GM06990 (cell line): ENCODE data around the gene ATAT1.

Experiments used
- DNase-seq: peaks from one replicate; pipeline ENCODE4 v3.0.0-alpha.2; 2011; ENCODE audit not compliant: insufficient read length; ENCODE audit errors: extremely low read depth
- H3K27me3 ChIP-seq: replicated peaks from 2 replicates; pipeline ENCODE4 v1.6.0; 2011; ENCODE audit warnings: low read length; ENCODE audit not compliant: control insufficient read depth, insufficient read depth
- H3K36me3 ChIP-seq: 2 replicates; pipeline ENCODE4 v1.5.1; 2011; ENCODE audit warnings: low read length; ENCODE audit not compliant: control insufficient read depth, insufficient read depth
- H3K4me3 ChIP-seq: replicated peaks from 2 replicates; pipeline ENCODE4 v1.5.1; 2011; ENCODE audit warnings: low read depth, mild to moderate bottlenecking, control low read depth, low read length
- TF ChIP-seq, protein P1 (sequence below): IDR thresholded peaks from 2 replicates; pipeline ENCODE4 v1.5.1; 2011; ENCODE audit warnings: low read length, control low read depth, mild to moderate bottlenecking, inconsistent platforms; ENCODE audit not compliant: insufficient read depth, poor library complexity, severe bottlenecking

ATAT1 gene

DNA sequence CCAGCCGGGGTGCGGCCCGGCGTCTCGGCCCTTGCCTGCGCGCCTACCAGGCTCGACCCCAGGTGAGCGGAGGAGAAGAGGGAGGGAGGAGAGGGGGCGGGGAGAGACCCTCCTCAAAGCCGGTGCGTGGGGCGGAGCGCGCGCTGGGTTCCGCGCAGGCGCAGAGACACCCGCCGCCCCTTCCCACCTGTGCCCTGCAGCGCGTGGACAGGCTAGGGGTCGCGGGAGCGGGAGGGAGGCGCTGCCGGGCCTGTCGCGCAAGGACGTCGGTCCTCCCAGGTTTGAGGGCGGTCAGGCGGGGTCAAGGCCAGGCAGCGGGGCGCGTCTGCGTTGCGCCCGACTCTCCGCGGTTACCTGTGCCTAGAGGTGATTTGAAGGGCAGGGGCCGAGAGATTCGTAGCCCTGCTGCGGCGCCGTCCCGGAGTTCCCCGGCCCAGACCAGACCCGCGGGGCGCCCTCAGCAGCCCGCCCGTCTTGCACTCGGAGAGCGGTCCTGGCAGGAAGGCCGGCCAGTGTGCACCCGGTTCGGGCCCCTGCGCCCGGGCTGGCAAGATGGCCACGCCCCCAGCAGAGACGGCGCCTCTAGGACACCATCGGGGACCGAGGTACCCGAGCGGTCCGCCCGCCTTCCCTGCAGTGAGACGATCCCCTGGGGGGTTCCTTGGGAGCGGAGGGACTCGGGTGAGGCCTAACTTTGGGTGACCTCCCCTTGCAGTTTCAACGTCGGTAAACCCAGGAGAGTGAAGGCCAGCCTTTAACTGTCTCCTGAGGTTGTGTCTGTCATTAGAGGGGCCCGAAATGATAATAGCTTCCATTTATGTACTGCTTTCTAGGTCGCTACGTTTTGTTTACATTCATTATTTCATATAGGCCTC, 20.8 kb downstream of the ATAT1 start:
- peak; percentile 85 for DNase-seq
- TF ChIP-seq, protein P1, sequence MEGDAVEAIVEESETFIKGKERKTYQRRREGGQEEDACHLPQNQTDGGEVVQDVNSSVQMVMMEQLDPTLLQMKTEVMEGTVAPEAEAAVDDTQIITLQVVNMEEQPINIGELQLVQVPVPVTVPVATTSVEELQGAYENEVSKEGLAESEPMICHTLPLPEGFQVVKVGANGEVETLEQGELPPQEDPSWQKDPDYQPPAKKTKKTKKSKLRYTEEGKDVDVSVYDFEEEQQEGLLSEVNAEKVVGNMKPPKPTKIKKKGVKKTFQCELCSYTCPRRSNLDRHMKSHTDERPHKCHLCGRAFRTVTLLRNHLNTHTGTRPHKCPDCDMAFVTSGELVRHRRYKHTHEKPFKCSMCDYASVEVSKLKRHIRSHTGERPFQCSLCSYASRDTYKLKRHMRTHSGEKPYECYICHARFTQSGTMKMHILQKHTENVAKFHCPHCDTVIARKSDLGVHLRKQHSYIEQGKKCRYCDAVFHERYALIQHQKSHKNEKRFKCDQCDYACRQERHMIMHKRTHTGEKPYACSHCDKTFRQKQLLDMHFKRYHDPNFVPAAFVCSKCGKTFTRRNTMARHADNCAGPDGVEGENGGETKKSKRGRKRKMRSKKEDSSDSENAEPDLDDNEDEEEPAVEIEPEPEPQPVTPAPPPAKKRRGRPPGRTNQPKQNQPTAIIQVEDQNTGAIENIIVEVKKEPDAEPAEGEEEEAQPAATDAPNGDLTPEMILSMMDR = no peak
- peaks cover 14% of the 10 kb centered on the region for H3K36me3 ChIP-seq

DNA sequence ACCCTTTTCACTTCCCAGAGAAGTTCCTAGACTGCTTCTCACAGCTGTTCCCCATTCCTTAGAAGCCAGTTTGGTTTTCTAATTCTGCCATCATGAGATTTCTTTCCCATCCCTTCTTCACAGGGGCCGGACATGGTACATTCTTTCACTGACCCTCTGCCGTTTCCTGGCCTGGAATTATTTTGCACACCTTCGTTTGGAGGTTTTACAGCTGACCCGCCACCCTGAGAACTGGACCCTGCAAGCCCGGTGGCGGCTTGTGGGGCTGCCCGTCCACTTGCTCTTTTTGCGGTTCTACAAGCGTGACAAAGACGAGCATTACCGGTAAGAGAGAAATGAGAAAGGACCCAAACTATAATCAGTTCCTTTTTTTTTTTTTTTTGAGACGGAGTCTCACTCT, 24.5 kb downstream of the ATAT1 start:
- H3K36me3 ChIP-seq = peaks cover 29% of the 10 kb centered on the region

More for the DNA sequence above, 20.8 kb downstream of the ATAT1 start:
- peak overlapping the region; percentile 95 for H3K4me3 ChIP-seq
- H3K27me3 ChIP-seq = no peaks in the 10 kb centered on the region

DNA sequence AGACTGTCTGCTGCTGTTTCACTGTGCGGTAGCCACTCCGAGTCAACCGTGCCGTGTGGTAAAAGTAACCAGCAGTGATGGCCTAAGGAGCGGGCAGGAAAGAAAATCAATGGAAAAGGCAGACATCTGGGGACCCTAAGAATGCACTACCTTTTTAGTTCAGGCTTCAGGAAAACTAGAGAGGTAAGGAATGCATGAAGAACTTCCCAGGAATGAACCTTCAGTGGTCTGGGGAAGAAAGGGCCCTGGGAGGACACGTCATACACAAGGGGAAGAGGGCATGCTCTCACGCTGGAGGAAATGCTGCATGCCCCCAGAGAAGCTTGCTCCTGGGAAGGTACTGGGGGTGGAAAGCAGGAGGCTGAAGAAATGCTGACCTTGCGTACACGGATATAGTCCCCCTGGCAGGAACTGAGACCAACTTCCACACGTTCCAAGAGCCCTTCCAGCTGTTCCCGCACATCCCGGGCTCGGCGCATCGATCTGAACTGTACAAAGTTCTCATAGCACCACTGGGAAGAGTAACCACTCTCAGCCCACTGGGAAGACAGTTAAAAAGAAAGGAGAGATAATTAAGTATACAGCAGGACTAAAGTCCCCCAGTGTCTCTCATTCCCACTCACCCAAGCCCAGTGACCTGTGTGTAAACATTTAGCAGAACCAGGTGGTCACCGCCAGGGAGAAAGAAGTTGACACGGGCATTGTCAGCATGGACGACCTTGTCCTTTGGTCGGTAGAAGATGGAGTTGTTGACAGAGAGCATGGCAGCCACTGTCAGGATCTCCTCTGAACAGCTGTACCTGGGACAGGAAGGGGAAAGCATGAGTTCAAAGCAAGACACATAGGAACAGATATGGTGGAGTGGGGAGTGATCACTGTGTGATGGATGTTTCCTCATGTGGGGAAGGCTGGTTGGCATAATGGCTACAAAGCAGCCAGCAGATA, 28.4 kb downstream of the ATAT1 start:
- H3K27me3 ChIP-seq = no peaks in the 10 kb centered on the region
- no peak for DNase-seq
- H3K36me3 ChIP-seq = peaks cover 45% of the 10 kb centered on the region
- TF ChIP-seq, protein P1 = no peak
- no peak overlapping the region for H3K4me3 ChIP-seq

More for the DNA sequence above, 24.5 kb downstream of the ATAT1 start:
- TF ChIP-seq, protein P1 = no peak
- DNase-seq = no peak
- H3K4me3 ChIP-seq = no peak overlapping the region
- H3K27me3 ChIP-seq = no peaks in the 10 kb centered on the region

DNA sequence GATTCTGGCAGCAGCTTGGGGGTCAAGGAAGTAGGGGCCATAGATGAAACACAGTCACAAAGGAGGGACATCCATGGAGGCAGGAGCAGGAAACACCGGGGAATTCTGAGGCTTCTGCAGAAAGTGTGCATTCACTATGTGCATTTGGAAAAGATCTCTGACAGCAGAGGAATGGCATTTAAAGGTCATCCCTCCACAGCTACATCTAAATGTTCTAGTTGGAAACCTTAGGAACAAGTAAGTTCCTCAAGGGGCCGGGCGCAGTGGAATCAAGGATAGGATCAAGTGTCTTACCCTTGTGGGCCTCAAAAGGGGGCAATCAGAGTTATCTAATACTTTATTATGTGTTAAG, 29.0 kb downstream of the ATAT1 start:
- H3K36me3 ChIP-seq = peaks cover 49% of the 10 kb centered on the region

DNA sequence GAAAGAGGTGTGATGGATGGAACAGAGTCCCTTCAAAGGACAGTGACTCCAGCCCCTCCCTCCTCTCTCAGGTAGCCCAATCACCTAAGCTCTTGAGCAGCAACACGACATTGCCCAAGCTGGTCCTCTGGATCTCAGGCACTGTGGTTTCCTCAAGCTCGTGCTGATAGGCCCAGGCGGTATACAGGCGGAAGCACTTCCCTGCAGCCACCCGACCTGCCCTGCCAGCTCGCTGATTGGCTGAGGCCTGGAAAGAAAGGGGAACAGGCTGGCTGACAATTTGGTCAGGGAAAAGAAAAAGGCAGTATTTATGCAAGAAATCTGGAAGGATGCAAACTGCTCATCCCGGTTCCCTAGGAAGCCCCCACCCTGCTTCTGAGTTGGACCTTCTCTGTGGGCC, 29.8 kb downstream of the ATAT1 start:
- TF ChIP-seq, protein P1 = no peak
- Histone ChIP-seq H3K36me3 (peaks cover 46% of the 10 kb centered on the region), H3K27me3 (no peaks in the 10 kb centered on the region), H3K4me3 (no peak overlapping the region)
- no peak for DNase-seq

More for the DNA sequence above, 29.0 kb downstream of the ATAT1 start:
- no peak for DNase-seq
- H3K27me3 ChIP-seq = no peaks in the 10 kb centered on the region
- TF ChIP-seq, protein P1 = no peak
- no peak overlapping the region for H3K4me3 ChIP-seq
